Panc1 (cell line): ENCODE data around the gene ADIPOR2. TPM values are rescaled to one million over a fixed set of nuclear protein-coding genes. Genes with fewer than 3 reads are reported as not detected.

Source experiments
- ATAC-seq: fragments of 200-7000 bp; cut with Tn5 transposase; 2 replicates; pipeline ENCODE4 v1.9.1; 2020; ENCODE audit warnings: mild to moderate bottlenecking, moderate library complexity
- BruUV-seq: library from RNA; stranded (reverse); fragments of 400-500 nt; replicated peaks from 2 replicates; lab custom pipeline; 2021; lab: Mats Ljungman, UMichigan
- CTCF ChIA-PET: fragments of 300-600 bp; sonication (Branson Sonifier 250); formaldehyde crosslinking; loops from one replicate; lab custom pipeline; 2022; ENCODE audit warnings: antibody characterized with exemption; lab: Charles Lee
- POLR2A ChIA-PET: fragments of 300-600 bp; sonication (Branson Sonifier 250); formaldehyde crosslinking; loops from one replicate; lab custom pipeline; 2022; ENCODE audit warnings: antibody characterized with exemption; lab: Charles Lee
- DNase-seq: peaks from one replicate; pipeline ENCODE4 v3.0.0-alpha.2; 2010; ENCODE audit warnings: low read depth, low spot score
- H3K27ac ChIP-seq: 2 replicates; pipeline ENCODE4 v1.5.1; 2011; ENCODE audit warnings: mild to moderate bottlenecking, low read length, inconsistent platforms
- H3K27me3 ChIP-seq: fragments of 200-500 bp; sonication (Bioruptor generic); 2 replicates; pipeline ENCODE4 v1.6.0; 2014; ENCODE audit warnings: low read length, inconsistent platforms; ENCODE audit not compliant: control insufficient read depth, insufficient read depth
- H3K36me3 ChIP-seq: fragments of 200-500 bp; sonication (Bioruptor generic); 2 replicates; pipeline ENCODE4 v1.5.1; 2014; ENCODE audit warnings: inconsistent platforms, mild to moderate bottlenecking, low read length, moderate library complexity; ENCODE audit not compliant: control insufficient read depth, insufficient read depth
- H3K4me1 ChIP-seq: 2 replicates; pipeline ENCODE4 v1.5.1; 2011; ENCODE audit warnings: inconsistent platforms, mild to moderate bottlenecking, low read length, moderate library complexity; ENCODE audit not compliant: control insufficient read depth, insufficient read depth
- H3K4me3 ChIP-seq, 2 experiments: 2 replicates each; pipeline ENCODE4 v1.5.1; 2011 to 2012; ENCODE audit warnings: low read depth in 2 of 2, low read length in 2 of 2, mild to moderate bottlenecking in 2 of 2, inconsistent platforms in 1 of 2, moderate library complexity in 1 of 2
- H3K9me3 ChIP-seq: fragments of 200-500 bp; sonication (Bioruptor generic); 2 replicates; pipeline ENCODE4 v1.5.1; 2014; ENCODE audit warnings: low read depth, mild to moderate bottlenecking, inconsistent platforms, low read length, moderate library complexity; ENCODE audit not compliant: control insufficient read depth, insufficient read depth
- CTCF ChIP-seq: fragments of 450-650 bp; IDR thresholded peaks from 2 replicates; pipeline ENCODE4 v1.5.1; 2017; ENCODE audit warnings: mild to moderate bottlenecking
- POLR2AphosphoS5 ChIP-seq: IDR thresholded peaks from 2 replicates; pipeline ENCODE4 v1.6.1; 2012; ENCODE audit warnings: mild to moderate bottlenecking, low read depth, low read length, moderate library complexity
- SIN3A ChIP-seq: IDR thresholded peaks from 2 replicates; pipeline ENCODE4 v1.6.1; 2012; ENCODE audit warnings: low read depth, mild to moderate bottlenecking, low read length, moderate library complexity, borderline replicate concordance; ENCODE audit not compliant: insufficient read depth
- TCF7L2 ChIP-seq: IDR thresholded peaks from 2 replicates; pipeline ENCODE4 v1.6.1; 2011; ENCODE audit warnings: mild to moderate bottlenecking, low read depth, low read length, inconsistent platforms
- in situ Hi-C: cut with HindIII; loops from 2 replicates; pipeline ENCODE4 v1.10.0; 2016; ENCODE audit warnings: low sequenced_read_pairs, low pct_unique_long_range_greater_than_20kb
- intact Hi-C: fragments of 100-400 bp; cut with micrococcal nuclease; formaldehyde crosslinking; loops from one replicate; pipeline ENCODE4 v1.10.0; 2022; ENCODE audit not compliant: unreplicated experiment
- total RNA-seq: library from RNA; stranded (reverse); gene quantifications from one replicate; pipeline ENCODE4 v1.2.1, GENCODE V29; 2021; ENCODE audit not compliant: unreplicated experiment
- TF ChIP-seq, protein P1 (sequence below), 2 experiments: IDR thresholded peaks; 2 replicates each; pipeline ENCODE4 v1.6.1; 2011 to 2012; ENCODE audit warnings: low read depth in 2 of 2, control low read depth in 1 of 2, low read length in 1 of 2, mild to moderate bottlenecking in 1 of 2, moderate library complexity in 1 of 2; ENCODE audit not compliant: insufficient read depth in 1 of 2

The ADIPOR2 gene
- total RNA-seq, 1 experiment from 2014 or later: 76.0 TPM

DNA sequence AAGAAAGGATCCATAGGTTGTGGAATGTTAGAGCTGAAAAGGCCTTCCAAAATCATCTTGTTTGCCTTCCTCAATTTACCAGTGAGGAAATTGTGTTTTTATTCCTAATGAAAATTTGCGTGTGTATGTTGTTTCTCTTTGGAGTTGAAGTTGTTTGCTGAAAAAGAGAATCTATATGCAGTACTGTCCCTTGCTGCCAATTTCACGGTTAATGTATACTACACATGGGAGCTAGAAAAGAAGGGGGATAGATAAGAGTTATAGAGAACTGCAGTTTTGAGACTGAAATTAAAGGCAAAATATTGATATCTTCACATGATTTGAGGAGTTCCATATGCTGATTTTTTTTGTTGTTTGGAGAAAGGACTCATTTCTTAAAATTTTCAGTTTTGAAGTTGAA is 67.5 kb downstream of the ADIPOR2 start:
- Histone ChIP-seq H3K4me1 (peaks cover 15% of the 10 kb centered on the region), H3K27ac (peak overlapping the region; percentile 61), H3K36me3 (no peaks in the 10 kb centered on the region; the same call in 1 of the 2 replicates), H3K27me3 (no peaks in the 10 kb centered on the region), H3K9me3 (no peaks in the 10 kb centered on the region), H3K4me3 (no peak overlapping the region)
- ChIA-PET POLR2A (no interaction called here), CTCF (no interaction called here)
- intact Hi-C loops (no loop called here), in situ Hi-C loops (no loop called here)
- TSS peak; percentile 10 for BruUV-seq
- ATAC-seq: no peak
- DNase-seq: no peak
- TF ChIP-seq CTCF (no peak), TCF7L2 (no peak), POLR2AphosphoS5 (no peak), SIN3A (no peak)
- TF ChIP-seq, protein P1, sequence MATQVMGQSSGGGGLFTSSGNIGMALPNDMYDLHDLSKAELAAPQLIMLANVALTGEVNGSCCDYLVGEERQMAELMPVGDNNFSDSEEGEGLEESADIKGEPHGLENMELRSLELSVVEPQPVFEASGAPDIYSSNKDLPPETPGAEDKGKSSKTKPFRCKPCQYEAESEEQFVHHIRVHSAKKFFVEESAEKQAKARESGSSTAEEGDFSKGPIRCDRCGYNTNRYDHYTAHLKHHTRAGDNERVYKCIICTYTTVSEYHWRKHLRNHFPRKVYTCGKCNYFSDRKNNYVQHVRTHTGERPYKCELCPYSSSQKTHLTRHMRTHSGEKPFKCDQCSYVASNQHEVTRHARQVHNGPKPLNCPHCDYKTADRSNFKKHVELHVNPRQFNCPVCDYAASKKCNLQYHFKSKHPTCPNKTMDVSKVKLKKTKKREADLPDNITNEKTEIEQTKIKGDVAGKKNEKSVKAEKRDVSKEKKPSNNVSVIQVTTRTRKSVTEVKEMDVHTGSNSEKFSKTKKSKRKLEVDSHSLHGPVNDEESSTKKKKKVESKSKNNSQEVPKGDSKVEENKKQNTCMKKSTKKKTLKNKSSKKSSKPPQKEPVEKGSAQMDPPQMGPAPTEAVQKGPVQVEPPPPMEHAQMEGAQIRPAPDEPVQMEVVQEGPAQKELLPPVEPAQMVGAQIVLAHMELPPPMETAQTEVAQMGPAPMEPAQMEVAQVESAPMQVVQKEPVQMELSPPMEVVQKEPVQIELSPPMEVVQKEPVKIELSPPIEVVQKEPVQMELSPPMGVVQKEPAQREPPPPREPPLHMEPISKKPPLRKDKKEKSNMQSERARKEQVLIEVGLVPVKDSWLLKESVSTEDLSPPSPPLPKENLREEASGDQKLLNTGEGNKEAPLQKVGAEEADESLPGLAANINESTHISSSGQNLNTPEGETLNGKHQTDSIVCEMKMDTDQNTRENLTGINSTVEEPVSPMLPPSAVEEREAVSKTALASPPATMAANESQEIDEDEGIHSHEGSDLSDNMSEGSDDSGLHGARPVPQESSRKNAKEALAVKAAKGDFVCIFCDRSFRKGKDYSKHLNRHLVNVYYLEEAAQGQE (IDR thresholded peaks at IDR 0.05; ENCODE audit: insufficient read depth in 1 of 2, low read depth in 2 of 2, low read length in 1 of 2): no peak

DNA sequence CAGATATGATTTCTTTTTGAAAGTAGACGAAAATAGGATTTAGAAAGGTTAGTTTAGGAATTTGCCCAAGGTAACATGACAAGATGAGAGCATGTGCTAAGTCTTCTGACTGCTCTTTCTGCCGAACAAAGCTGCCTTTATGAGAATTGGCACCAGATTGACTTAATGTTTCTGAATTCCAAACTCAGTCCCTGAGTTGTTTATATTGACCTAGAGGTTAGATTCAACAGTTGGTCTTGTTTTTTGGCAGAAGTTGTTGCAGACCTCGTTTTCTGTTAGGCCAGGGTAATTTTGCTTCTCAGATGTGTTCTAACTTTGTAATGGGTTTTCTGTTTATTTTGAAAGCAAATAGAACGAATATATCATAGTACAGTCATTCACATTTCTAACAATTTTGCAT is 68.0 kb downstream of the ADIPOR2 start:
- H3K4me3 ChIP-seq: no peak overlapping the region

More for the DNA sequence above, 68.0 kb downstream of the ADIPOR2 start:
- Histone ChIP-seq H3K36me3 (no peaks in the 10 kb centered on the region; the same call in 1 of the 2 replicates), H3K4me1 (peaks cover 15% of the 10 kb centered on the region), H3K9me3 (no peaks in the 10 kb centered on the region), H3K27me3 (no peaks in the 10 kb centered on the region), H3K27ac (peak overlapping the region; percentile 61)
- ChIA-PET CTCF (no interaction called here), POLR2A (no interaction called here)
- TF ChIP-seq TCF7L2: no peak
- TF ChIP-seq CTCF: no peak
- TF ChIP-seq, protein P1 (IDR thresholded peaks at IDR 0.05; ENCODE audit: insufficient read depth in 1 of 2, low read depth in 2 of 2, low read length in 1 of 2): no peak
- no peak for TF ChIP-seq POLR2AphosphoS5
- no peak for TF ChIP-seq SIN3A
- BruUV-seq: no TSS peak
- in situ Hi-C loops: no loop called here
- intact Hi-C loops: no loop called here
- ATAC-seq (no peak), DNase-seq (no peak)
